Measurements from ENCODE around the gene TOMM20. TPM values are rescaled to one million over a fixed set of nuclear protein-coding genes. Genes with fewer than 3 reads are reported as not detected.
"Not testable (repeated sequence)": the region's sequence is repeated elsewhere in the genome, so short reads cannot be mapped to it uniquely, and the experiment has no call there.

Gene TOMM20
- total and polyA plus RNA-seq, 2 experiments from 2014 or later: 71.8 to 114 TPM

- no peaks in the 10 kb centered on the region for H3K36me3 ChIP-seq
- H3K4me1 ChIP-seq (ENCODE audit: low read depth): peaks cover 4% of the 10 kb centered on the region
- peak; percentile 77 to 79 for DNase-seq (ENCODE audit: low read depth in 1 of 2, low spot score in 1 of 2)
- no peak overlapping the region for H3K27ac ChIP-seq
- peak; percentile 95 for TF ChIP-seq CTCF (IDR thresholded peaks at IDR 0.05; ENCODE audit: low read depth, low read length)
- H3K27me3 ChIP-seq: no peaks in the 10 kb centered on the region
- no peak overlapping the region for H3K4me3 ChIP-seq
- H3K9me3 ChIP-seq (ENCODE audit: low read depth): no peaks in the 10 kb centered on the region
Observed at GRCh38 chr1:235093696-235094592, 34.7 kb downstream of the TOMM20 start.

GRCh38 chr1:235093013-235093695 is 35.5 kb downstream of the TOMM20 start:
- DNase-seq (ENCODE audit: low read depth in 1 of 2, low spot score in 1 of 2): peak; percentile 77 to 82

DNA sequence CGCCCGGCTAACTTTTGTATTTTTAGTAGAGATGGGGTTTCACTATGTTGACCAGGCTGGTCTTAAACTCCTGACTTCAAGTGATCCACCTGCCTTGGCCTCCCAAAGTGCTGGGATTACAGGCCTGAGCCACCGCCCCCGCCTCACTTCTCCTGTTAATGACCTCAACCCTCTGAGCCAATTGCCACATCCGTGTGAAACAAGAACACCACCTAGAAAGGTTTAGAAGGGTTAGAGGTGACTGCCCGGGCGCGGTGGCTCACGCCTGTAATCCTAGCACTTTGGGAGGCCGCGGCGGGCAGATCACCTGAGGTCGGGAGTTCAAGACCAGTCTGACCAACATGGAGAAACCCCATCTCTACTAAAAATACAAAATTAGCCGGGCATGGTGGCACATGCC is 36.2 kb downstream of the TOMM20 start:
- H3K9me3 ChIP-seq (ENCODE audit: low read depth); H3K4me1 ChIP-seq (ENCODE audit: low read depth); DNase-seq (ENCODE audit: low read depth in 1 of 2, low spot score in 1 of 2); H3K4me3 ChIP-seq; H3K27me3 ChIP-seq; H3K36me3 ChIP-seq; H3K27ac ChIP-seq: not testable (repeated sequence)

More at GRCh38 chr1:235093013-235093695, 35.5 kb downstream of the TOMM20 start:
- no peaks in the 10 kb centered on the region for H3K27me3 ChIP-seq
- no peak overlapping the region for H3K27ac ChIP-seq
- no peak overlapping the region for H3K4me3 ChIP-seq
- peak; percentile 30 for TF ChIP-seq CTCF (IDR thresholded peaks at IDR 0.05; ENCODE audit: low read depth, low read length)
- H3K4me1 ChIP-seq (ENCODE audit: low read depth): peaks cover 4% of the 10 kb centered on the region
- no peaks in the 10 kb centered on the region for H3K36me3 ChIP-seq
- H3K9me3 ChIP-seq (ENCODE audit: low read depth): no peaks in the 10 kb centered on the region

GRCh38 chr1:235092045-235092406 is 36.6 kb downstream of the TOMM20 start:
- H3K9me3 ChIP-seq (ENCODE audit: low read depth); DNase-seq (ENCODE audit: low read depth in 1 of 2, low spot score in 1 of 2); H3K27me3 ChIP-seq; H3K4me1 ChIP-seq (ENCODE audit: low read depth); H3K4me3 ChIP-seq; H3K27ac ChIP-seq; H3K36me3 ChIP-seq: not testable (repeated sequence)

- DNase-seq (ENCODE audit: low read depth in 1 of 2, low spot score in 1 of 2); H3K27me3 ChIP-seq; H3K4me1 ChIP-seq (ENCODE audit: low read depth); H3K36me3 ChIP-seq; H3K9me3 ChIP-seq (ENCODE audit: low read depth); H3K27ac ChIP-seq; H3K4me3 ChIP-seq: not testable (repeated sequence)
Observed at GRCh38 chr1:235091319-235092044, 37.2 kb downstream of the TOMM20 start.

DNA sequence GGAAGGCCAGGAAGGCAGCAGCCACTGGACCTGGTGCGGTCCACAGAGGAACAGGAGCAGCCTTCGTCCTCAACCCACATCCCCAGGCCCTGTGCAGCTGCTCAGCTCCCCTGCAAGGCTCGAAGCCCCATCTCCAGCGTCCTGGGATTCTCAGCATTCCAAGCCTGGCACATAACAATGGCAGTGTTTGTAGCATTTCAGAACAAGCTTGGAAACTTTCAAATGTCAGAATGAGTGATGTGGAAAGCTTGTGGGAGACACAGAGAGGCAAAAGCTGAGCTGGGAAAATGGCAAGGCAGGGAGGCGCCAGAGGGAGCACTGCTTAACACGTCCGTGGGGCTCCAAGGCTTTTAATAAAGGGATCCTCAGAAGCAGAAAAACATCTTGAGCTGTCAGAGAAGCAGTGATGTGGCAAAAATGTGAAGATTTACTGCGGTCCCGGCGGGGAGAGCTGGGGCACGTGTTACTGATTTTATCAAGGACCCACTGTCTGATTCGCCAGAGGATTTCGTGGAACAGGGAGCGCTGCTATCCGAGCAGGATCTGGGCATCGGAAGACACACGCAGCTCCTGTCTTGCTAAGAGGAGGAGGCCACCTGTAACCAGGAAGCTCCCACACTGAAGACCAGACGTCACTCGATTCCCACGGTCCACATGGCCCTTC is 38.1 kb downstream of the TOMM20 start:
- Histone ChIP-seq H3K27ac (peak overlapping the region; percentile 4), H3K4me1 (ENCODE audit: low read depth) (peaks cover 4% of the 10 kb centered on the region), H3K27me3 (no peaks in the 10 kb centered on the region), H3K36me3 (no peaks in the 10 kb centered on the region), H3K4me3 (no peak overlapping the region), H3K9me3 (ENCODE audit: low read depth) (no peaks in the 10 kb centered on the region)
- TF ChIP-seq CTCF (IDR thresholded peaks at IDR 0.05; ENCODE audit: low read depth, low read length): no peak
- peak; percentile 26 to 55 for DNase-seq (ENCODE audit: low read depth in 1 of 2, low spot score in 1 of 2)
